Measurements from ENCODE around the gene USP35.
A peak's percentile ranks its signal among the peaks of the same experiment; 100 is the strongest.

The USP35 gene

DNA sequence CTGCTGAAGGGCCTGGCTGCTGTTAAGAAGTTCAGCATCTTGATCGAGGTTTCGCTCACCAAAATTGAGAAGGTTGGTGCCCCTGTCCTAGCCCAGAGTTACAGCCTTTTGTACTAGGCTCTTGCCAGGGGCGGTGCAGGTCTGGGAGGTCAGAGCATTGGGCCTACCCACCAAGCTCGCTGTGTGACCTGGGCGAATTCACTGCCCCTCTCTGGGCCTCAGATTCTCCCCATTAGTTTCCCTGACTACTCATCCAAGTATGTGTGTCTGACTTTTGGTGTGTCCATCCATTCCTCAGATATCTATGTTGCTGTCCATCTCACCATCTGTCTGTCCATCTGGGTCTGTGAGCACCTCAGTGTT lies 10.9 kb downstream of the USP35 start:
- no peak for DNase-seq

DNA sequence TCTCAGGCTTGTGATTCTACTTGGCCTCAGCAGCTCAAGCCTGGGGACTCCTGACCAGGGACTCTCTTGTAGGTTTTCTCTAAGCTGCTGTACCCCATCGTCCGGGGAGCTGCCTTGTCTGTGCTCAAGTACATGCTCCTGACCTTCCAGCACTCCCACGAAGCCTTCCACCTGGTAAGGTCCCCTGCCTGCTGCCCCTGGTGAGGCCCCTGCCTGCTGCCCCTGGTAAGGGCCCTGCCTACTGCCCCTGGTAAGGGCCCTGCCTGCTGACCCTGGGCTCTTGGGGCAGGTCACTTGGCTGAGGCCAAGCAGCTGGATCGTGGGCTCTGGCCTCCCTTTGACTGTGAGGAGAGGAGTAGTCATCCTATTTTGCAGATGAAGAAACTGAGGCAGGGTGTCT lies 11.3 kb downstream of the USP35 start:
- no peak for DNase-seq

DNA sequence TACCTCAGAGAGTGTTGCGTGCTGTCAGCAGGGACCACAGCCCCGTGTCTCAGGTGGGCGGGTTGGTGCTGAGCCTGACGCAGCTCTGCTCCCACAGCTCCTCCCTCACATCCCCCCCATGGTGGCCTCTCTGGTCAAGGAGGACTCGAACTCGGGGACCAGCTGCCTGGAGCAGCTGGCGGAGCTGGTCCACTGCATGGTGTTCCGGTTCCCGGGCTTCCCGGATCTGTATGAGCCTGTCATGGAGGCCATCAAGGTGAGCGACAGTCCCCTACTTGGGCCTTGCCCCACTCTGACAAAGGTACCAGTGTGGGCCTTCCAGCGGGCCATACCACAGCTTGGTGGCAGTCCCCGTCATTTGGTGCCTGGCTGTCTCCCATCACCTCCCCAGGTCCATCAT lies 11.8 kb downstream of the USP35 start:
- DNase-seq: no peak

DNA sequence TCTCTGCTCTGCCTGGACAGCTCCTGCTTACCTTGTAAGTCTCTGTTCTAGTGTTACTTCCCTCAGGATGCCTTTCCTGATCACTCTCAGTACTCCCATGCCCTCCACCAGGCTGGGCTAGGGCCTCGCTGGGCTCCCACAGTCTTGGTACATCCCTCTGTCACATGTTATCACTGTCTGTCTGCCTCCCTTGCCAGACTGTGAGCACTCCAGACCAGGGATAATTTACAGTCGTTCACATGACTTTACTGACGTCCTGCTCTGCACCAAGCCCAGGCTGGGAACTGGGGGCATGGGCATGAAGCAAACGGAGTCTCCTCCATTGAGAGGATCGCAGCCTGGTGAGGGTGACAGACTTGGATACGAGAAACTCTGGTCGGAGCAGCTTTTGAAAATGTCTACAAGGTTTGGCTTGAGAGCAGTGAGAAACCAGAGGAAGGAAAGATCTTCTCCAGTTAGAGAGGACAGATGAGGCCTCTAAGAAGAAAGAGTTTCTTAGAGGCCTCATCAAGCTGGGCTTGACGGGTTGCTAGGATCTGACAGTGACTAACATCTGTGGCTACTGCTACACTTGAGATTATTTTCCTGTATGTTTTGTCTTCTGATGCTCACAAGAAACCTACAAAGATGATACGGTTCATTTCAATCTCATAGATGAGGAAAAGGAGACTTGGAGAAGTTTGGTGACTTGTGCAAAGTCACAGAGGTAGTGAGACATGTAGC lies 12.5 kb downstream of the USP35 start:
- no peak for DNase-seq

DNA sequence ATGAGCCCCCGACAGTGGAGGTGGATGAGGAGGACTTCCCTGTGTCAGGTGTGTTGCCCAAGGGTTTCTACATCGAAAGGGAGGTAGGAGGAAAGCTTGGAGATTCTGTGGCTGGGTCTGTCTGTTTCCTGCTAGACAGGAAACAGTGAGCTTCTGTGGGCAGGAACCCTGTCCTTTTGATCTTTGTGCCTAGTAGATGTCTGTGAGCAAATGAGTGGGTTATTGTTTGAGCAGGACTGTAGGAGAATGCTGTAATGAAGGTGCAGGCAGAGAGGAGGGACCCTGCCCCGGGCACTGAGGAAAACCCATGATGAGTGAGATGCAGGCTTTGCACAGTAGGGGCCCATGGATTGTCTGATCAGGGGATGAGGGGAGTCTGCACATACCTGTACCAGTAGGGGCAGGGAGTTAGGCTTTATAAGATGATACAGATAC lies 14.0 kb downstream of the USP35 start:
- peak; percentile 70 for DNase-seq

DNA sequence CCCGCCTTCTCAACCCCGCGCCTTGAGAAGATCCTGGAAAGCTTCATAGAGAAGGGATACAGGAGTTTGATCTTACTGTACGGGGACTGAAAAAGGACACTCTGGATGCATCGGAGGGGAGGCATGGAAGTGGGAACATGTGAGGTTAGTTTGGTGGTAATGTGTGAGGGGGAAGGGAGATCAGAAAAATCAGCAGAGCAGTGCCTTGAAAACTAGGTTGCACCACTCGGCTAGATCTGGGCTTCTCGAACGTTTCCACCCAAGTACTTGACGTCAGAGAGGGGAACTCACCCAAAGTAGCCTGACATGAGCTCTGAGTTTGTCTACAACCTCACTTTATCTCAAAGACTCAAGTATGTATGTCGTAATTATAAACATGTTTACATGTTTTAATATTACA lies 14.5 kb downstream of the USP35 start:
- DNase-seq: no peak

DNA sequence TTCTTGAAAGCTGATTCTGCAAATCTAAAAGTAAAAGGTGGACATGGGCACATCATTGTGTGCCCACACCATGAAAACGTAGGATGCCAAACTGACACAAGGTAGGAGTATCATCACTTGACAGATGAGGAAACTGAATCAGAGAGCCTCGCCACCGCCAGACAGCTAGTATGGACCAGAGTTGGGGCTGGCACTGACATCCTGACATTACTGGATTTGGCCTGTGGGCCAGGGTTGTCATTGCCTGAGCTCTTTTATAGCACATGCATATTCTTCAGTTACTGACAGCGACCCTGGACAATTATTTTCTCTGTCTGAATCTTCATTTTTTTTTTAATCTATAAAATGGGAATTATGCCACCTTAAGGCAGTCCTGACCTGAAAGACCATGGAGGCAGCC lies 16.5 kb downstream of the USP35 start:
- no peak for DNase-seq

DNA sequence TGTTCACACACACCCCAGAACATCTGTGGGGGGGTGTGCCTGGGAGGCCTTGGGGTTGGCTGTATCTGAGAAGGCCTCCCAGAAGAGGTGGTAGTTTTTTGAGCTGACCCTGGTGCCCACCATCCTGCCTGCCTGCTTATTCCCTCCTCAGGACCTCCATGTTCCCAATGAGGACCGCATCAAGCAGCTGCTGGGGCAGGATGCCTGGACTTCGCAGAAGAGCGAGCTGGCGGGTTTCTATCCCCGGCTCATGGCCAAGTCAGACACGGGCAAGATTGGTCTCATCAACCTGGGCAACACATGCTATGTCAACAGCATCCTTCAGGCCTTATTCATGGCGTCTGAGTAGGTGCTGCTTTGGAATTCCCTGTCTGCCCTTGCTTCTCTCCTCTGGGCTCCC lies 17.0 kb downstream of the USP35 start:
- no peak for DNase-seq

DNA sequence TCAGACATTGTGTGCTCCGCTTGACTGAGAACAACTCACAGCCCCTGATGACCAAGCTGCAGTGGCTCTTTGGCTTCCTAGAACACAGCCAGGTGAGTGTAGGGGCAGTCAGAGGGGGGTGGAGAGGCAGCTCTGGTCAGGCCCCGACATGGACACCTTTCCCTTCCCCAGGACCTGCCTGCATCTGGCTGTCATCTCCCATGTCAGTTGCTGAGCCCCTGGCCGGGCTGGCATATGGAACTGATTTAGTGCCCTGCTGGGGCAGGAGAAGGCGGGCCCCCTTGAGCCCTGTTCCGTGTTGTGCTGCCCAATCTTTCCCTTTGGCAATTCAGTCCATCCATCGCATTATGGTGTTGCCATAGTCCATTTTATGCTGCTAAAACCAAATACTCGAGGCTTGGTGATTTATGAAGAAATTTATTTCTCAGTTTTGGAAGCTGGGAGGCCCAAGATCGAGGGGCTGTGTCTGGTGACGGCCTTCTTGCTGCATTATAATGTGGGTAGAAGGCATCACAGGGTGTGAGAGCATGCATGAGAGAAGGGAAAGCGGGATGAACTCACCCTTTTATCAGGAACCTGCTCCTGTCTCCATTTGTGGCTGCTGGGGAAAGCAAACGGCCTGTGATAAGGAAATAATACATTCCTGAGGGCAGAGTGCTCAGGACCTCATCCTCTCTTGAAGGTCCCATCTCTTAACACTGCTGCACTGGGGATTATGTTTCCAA lies 19.0 kb downstream of the USP35 start:
- no peak for DNase-seq

DNA sequence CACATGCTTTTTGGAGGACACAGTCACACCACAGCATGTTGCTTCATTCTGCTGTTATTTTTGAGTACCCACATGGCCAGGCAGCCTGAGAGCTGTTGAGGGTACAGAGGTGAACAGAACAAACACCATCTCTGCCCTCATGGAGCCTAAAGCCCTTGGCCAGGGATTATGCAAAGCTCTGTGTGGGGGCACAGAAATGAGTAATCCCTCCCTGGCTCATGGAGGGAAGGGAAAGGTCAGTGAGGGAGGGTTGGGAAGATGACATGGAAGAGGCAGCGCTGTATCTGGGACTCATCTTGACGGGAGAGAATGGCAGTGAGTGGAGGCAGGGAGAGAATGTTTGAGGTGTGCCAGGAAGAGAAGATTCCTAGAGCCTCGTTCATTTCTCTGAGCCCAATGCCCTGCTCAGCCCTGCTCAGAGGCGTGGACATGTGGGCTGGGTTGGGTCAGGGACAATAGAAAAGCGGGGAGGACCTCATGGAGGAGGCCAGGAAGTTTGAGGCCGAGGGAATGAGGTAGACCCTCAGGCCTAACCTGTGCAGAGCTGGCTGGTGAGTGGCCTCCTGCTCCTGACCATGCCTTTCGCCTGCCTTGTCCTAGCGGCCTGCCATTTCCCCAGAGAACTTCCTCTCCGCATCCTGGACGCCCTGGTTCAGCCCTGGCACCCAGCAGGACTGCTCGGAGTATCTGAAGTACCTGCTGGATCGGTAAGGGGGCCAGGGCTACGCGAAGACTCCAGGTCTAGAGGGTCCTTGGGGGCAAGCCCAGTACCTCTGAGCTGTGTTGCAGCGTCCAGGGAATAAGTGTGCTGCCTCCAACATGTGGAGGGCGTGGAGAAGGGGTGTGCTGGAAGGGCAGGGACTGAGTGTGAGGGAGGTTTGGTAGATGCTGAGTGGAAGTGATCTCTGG lies 19.8 kb downstream of the USP35 start:
- no peak for DNase-seq

DNA sequence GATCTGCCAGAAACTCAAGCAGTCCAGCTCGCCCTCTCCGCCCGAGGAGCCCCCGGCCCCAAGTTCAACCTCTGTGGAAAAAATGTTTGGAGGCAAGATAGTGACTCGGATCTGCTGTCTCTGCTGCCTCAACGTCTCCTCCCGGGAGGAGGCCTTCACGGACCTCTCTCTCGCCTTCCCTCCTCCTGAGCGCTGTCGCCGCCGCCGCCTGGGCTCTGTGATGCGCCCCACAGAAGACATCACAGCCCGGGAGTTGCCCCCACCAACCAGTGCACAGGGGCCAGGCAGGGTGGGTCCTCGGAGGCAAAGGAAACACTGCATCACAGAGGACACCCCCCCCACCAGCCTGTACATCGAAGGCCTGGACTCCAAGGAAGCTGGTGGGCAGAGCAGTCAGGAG lies 20.8 kb downstream of the USP35 start:
- no peak for DNase-seq

DNA sequence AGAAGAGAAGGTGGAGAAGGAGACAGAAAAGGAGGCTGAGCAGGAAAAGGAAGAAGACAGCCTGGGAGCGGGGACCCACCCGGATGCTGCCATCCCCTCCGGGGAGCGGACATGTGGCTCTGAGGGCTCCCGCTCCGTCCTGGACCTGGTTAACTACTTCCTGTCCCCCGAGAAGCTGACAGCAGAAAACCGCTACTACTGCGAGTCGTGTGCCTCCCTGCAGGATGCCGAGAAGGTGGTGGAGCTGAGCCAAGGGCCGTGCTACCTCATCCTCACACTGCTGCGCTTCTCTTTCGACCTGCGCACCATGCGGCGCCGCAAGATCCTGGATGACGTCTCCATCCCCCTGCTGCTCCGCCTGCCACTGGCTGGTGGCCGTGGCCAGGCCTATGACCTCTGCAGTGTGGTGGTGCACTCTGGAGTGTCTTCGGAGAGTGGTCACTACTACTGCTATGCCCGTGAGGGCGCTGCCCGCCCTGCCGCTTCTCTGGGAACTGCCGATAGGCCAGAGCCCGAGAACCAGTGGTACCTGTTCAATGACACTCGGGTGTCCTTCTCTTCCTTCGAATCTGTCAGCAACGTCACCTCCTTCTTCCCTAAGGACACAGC lies 21.4 kb downstream of the USP35 start:
- DNase-seq: no peak

DNA sequence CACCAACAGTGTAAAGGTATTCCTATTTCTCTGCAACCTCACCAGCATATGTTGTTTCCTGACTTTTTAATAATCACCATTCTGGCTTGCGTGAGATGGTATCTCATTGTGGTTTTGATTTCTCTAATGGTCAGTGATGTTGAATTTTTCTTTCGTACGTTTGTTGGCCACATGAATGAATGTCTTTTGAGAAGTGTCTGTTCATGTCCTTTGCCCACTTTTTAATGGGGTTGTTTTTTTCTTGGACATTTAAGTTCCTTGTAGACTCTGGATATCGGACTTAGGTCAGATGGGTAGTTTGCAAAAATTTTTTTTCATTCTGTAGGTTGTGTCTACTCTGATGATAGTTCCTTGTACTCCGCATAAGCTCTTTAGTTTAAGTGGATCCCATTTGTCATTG lies 22.8 kb downstream of the USP35 start:
- no peak for DNase-seq

DNA sequence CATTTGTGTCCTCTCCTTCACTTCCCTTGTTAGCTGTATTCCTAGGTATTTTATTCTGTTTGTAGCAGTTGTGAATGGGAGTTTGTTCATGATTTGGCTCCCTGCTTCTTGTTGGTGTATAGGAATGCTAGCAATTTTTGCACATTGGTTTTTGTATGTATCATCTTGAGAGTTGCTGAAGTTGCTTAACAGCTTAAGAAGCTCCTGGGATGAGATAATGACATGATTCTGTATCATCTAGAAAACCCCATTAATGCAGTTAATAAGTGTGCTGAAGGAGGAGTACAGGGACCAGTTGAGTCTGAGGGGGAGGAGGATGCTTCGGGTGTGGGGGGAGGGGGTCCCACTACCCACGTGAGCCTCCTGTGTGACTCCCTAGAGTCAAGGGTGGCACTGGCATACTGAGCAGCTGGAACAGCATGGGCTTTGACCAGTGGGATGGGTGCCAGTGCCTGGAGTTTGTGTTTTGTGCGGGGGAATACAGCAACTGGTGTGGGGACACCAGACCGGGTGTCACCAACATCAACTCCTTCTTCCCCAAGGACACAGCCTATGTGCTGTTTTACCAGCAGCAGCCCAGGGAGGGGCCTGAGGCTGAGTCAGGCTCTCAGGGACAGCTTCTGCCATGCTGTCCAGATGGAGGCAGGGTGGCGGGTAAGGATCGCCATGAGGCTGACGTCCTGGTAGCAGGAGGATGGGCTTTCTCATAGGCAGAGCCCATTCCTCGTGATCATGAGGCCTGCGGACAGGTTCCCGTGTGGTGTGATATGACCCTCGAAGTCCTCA lies 24.1 kb downstream of the USP35 start:
- no peak for DNase-seq

DNA sequence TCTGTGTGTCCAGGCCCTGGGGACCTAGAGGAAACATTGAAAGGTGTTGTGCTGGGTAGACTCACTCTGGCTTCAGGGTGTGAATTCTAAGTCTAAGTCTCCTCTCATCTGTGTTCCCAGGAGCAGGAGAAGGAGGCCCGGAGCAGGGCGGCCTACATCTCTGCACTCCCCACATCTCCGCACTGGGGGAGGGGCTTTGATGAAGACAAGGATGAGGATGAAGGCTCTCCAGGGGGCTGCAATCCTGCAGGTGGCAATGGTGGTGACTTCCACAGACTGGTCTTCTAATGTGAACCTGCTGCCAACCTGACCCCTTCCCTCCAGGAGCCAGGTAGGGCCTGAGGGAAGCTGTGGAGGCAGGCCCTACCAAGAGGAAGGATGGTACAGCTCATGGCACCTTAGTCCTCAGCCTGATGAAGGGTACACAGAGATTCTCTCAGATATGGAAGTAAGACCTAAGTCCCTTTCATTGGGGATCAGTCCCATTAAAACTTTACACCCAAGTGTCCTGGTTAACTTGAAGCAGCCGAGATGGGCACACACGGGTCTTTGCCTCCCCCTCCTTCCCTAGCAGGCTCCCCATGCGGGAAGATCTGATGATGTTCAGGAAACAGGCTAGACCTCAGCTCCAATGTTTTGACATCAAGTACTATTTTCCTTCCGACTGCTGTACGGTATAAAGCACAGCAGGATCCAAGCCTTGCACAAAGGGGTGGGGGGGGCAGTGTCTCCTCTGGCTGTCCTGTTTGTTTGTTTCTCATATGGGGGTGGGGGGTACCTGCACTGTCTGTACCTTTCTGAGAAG lies 25.0 kb downstream of the USP35 start:
- DNase-seq: no peak

DNA sequence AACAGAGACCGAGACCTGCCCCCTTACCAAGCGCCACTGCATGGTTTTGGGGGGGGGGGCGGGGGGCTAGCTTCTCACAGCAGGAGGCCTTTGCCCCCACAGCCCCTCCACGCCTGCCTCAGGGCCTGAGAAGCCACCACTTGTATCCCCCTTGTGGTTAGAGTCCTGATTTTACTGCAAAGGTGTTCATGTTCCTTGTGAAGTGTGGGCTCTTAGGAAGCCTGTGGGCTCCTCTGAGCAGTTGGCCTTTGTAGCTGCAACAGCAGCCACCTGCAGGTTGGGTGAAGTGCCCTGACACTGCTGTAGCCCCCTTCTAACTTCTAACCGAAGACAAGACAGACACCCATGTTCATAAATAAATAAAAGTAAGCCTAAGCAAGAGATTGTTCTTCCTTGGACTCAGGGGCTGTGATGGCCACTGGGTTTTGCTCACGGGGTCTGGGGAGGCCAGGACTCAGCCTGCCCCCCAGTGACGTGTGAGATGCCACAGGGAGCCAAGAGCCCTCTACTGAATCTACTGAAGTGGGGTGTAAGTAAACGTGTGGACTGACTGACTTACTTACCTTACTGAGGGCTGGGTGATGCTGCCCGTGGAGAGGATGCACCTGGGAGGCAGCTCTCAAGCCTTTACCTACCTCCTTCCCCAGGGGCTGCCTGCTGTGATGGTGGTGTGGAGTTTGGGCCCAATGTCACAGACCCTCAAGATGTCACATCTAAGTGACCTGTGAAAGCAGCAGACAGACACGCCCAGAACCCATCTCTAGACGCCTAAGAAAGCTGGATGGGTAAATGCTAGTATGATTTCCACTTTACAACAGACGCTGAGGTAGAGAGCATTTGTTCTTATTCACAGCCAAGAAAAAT lies 25.8 kb downstream of the USP35 start:
- DNase-seq: peak; percentile 28

DNA sequence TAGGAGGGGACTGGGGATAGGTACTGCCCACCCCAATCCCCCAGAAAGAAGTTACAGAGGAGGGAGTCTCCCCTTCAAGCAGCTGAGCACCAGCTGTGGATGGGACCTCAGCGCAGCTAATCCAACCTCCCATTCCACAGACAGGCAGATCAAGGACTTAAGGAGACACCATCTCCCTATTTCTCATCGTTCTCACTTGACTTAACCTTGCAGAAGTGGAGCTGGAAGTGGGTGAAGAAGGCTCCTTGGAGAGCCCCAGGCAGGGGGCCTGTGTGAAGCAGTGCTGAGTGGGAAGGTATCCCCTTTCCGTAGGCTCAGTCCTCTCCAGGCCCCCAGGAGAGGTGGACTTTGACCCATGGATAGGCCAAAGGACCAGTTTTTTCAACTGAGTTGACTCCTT lies 27.3 kb downstream of the USP35 start:
- peak; percentile 32 for DNase-seq

DNA sequence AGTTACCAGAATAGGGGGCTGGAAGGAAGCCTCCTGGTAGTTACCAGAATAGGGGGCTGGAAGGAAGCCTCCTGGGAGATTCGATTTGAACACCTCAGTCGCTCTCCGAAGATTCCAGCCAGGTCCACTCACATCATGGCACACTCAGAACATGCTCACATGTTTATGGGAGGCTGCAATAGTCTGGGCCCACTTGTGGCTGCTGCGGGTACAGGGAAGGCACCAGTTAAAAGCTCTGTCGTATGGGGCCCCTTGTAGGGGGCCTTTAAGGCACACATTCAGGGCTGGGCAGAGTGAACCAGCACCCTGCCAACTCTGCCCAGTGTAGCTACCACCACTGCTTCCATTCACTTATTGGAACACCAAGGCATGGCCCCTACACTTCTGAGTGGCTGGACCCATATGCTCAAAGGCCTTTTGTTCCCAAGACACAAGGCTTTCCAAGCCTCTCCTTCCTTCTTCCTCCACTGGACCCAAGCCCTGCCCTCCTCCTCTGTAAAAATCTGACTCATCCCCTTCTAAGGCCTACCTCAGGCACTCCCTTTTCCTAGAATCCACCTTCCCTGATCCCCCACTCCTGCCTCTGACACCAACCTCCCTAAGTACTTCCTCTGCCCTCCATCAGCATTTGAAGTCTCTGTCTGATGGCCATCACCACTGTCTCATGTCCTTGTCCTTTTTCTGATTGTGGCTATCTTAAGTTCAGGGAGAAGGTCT lies 28.0 kb downstream of the USP35 start:
- peak; percentile 42 for DNase-seq

DNA sequence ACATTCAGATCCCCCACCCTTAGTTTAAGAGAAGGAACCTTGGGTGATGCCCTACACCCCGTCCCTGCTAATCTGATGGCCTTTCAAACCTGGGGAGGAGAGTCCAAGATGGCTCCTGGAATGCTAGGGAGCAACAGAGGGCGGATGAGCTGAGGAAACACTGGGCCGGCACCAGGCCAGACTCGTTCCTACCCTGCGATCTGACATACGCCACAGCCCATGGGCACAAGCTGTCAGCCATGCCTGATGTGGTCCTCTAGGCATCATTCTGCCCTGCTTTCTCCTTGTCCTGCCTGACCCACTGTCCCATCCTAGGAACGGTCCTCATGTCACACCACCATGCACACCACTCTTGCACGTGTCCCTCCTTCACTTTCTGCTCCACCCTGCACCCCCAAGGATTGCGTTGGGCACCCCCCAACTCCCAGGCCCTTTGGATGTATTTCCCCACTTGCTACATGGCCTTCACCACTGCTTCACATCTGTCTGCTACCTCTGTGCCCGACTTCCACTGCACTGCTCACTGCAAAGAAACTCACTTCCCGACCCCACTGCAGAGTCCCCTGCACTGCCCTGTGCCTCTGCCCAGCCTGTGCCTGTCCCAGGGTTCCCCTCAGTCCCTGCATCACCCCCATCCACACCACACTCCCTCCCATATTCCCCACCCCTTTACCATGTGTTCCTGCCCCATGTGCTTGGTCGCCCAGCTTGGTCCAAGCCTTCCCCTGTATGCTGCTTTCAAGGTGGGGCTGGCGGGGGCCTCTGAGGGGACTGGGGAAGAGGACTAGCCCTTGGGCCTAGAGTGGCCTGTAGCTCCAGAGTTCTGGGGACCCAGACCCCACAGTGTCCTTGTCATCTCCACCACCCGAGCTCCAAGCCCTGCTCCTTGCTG lies 29.2 kb downstream of the USP35 start:
- DNase-seq: peak; percentile 29
